Fibroblast of peridontal ligament (primary cell): ENCODE data around the gene ARHGEF26.
A peak's percentile ranks its signal among the peaks of the same experiment; 100 is the strongest.

Source experiments
- DNase-seq: peaks from one replicate; pipeline ENCODE4 v3.0.0-alpha.2; 2010; ENCODE audit errors: extremely low read depth

The ARHGEF26 gene

DNA sequence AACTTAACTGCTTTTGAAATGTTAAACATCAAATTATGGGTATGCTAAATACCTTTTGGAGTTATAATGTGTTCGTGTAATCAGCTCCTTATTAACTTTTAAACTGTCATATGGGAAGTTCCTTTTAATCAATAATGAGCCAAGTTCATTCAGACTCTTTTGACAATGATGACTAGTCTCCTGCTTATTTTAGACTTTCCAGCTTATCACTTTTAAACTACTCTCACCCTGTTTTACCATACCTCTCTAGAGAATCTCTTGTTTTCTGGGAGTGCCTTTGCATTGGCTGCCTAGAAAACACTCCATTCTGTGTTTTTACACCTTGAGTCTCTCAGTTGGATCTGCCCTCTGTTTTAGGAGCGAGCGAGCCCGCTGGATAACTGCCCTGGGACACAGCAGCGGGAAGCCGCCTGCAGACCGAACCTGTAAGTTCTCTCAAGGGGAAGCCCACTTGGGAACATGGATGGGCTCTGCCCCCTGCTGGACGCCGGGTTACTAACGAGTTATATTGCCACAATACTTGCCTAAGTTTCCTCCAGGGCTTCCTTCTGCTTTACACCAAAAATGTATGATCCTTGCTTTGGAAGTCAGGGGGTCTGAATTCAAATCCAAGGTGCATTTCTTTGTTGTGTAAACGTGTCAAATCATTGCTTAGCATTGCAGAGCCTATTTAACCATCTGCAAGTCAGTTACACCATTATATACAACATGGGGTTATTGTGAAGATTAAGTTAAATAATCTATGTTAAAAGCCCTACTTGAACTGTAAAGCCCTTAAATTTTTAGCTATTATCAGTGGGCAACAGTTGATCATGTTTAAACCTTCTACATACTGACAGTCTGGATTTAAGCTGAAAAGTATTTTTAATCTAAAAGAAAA lies 131.8 kb downstream of the ARHGEF26 start:
- DNase-seq, result peak; percentile 90

DNA sequence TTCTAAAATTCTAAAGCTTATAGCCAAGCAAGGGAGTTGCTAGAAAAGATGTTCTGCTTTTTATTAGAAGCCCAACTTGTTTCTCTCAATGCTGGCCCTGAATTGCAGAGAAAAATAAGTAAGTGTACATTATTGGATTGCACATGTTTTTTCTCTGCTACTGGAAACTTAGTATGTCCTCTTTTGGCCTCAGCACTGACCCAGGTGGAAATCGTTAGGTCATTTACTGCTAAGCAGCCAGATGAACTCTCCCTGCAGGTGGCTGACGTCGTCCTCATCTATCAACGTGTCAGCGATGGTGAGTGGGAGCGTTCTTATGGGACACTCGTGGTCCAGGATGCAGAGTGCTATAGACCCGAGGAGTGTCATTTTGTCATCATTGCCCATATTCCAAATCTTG lies 133.3 kb downstream of the ARHGEF26 start:
- no peak for DNase-seq

DNA sequence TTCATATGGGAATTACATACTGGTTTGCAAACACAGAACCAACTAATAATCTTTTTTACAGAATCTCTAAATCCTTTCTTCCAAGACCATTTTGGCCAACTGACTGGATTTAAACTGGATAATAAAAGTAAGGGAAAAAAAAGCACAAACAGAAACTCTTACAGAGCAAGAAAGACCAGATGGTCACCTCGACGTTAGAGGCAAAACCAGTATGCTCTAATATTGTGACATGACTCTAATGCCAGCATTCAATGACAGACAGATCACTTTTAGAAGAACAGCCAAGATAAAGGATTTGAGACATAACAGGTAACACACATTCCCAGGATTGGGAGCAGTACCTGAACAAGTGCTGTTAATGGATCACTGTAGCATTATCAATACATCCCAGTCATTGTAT lies 152.2 kb downstream of the ARHGEF26 start:
- DNase-seq, result no peak

DNA sequence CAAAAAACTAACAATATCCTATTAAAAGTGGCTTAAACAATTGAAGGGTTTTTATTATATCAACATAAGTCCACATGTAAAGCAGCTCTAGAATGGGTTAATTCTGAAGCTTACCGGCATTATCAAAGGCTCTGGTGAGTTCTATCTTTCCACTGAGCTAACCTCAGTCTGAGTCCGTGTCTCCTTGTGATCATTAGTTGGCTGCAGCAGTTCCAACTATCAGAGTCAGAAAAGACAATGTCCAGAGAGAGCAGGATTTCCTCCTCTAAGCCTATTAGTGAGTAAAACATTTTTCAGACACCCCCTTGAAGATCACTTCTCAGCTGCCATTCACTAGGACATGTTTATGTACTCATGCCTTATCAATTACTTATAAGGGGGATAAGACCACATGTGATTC lies 153.2 kb downstream of the ARHGEF26 start:
- no peak for DNase-seq

DNA sequence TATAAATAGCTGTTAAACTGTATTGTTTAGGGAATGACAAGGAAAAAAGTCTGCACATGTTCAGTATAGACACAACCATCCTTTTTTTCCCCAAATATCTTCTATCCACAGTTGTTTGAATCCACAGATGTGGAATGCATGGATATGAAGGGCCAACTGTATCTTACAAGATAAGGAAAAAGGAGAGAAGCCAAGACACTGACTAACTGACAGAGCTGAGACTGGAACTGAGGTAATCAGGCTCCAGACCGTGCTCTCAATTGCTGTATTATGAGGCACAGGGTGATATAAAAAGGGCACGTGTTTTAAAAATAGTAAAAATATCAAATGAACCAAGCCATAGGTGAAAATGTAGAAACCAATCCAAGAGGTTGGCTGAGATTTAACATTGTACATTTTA lies 154.1 kb downstream of the ARHGEF26 start:
- no peak for DNase-seq

DNA sequence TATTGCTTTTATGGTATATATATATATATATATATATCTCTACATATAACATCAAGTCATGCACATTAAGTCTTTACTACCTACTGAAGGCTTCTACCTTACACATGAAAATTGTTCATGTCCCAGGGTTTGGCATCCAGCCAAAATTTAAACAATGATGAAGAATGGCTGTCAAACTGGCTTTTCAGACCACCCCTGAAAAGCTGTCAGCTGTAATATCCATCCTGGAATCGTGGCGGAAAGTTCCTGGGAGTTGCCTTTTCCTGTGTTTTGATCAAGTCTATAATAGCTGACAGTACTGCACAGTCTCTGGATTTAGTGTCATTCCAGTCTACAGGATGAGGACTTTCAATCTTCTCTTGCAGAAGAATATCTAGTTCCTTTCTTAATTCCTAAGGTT lies 154.8 kb downstream of the ARHGEF26 start:
- DNase-seq, result no peak

DNA sequence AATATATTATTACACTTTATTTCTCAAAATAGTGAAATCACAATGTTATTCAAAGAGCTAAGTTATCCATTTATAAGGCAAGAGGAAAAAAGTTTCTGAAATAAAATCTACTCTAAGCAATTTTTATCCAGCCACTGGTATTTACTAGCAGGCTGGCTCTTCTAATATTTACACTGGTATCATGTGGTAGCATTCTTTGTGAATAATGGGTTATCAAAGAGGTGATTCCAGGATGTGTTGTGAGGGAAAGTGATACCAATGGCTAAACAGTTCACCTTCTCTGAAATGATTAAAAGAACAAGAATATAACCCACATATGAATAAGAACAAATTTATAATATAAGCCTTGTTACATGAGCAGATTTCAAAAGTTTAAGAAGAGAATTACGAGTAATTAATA lies 159.0 kb downstream of the ARHGEF26 start:
- DNase-seq, result no peak

DNA sequence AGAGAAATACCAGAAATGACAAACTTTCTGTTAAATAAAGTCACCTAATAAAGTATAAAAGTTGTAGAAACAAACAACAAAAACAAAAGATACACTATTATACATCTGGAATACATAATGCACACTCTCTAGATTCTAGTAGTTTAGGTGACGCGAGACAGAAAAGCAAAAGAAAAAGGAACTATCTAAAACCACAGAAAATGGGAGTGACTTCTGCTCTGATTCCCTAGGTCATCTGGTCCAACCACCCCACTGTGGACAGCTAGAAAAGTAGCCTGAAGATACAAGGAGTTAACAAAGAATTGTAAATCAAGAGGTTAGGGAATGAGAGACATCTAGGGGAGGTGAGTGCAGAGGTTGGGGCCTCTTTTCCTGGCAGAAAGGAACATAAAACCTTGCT lies 164.0 kb downstream of the ARHGEF26 start:
- no peak for DNase-seq

DNA sequence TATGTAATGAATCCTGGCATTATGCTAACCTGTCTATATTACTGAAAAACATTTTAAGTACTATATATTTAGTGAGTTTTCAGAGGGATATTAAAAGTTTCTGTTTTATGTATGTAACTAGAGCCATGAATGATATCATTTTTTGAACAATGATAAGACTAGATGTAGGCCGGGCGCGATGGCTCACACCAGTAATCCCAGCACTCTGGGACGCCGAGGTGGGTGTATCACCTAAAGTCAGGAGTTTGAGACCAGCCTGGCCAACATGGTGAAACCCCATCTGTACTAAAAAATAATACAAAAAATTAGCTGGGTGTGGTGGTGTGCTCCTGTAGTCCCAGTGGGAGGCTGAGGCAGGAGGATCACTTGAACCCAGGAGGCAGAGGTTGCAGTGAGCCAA lies 169.0 kb downstream of the ARHGEF26 start:
- no peak for DNase-seq

DNA sequence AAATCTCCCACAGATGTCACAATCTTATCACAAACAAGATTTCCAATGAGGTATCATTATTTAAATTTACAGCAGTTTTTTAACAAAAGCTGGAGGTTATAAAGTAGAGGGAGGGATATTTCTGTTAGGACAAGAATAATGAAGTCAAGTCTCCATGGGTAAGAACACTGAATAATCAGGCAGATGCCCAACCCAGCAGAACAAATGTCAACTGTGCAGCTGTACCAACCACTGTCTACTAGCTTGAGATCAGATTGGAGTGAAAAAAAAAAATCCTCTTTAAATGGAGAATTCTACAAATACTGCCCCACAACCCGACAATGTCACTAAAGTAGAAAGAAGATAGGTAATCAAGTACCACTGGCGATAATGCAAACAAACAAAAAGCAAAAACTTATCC lies 172.8 kb downstream of the ARHGEF26 start:
- no peak for DNase-seq

DNA sequence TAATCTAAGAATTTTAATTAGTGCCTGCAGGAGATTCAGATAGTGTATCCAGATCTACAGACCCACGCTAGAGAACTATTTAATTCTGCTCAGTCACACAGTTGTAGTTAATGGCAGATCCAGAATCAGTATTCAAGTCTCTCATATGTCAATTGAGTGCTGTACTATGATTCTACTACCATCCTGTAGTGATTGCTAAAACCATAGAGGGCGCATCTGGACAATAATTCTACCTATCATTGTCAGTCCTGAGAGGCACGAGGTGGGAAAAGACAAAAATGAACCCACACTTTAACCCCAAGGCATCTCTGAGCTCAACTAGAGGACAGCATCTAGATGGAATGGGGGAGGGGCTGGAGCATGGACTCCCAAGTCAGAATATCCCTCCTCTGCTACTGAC lies 180.4 kb downstream of the ARHGEF26 start:
- DNase-seq, result no peak

DNA sequence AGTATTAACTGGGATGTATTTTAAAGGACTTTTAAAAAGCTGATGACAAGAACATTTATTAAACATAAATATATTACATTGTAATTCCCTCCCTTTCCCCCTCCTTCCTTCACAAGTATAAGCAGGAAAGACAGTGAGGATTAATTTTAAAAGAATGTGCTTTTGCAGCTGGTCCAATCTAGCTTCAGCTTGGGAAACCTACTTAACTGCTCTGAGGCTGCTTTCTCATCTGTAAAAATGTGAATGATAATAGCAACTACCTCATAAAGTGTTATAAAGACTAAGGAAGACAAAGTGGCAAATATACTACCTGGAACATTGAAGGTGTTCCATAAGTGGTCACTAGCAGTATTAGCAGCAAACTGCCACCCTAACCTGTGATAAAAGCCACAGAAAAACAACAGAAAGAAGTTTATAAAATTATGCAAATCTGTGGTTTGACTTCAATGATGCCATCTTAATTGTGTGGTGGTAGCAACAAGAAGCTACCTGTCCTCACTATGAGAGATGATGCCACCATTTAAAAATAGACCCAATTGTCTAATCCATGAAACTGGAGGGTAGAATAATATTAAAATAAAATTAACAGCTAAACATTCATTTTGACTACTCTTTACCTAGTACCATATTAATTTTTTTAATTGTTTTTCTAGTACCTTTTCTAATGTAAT lies 183.1 kb downstream of the ARHGEF26 start:
- DNase-seq, result peak; percentile 18

DNA sequence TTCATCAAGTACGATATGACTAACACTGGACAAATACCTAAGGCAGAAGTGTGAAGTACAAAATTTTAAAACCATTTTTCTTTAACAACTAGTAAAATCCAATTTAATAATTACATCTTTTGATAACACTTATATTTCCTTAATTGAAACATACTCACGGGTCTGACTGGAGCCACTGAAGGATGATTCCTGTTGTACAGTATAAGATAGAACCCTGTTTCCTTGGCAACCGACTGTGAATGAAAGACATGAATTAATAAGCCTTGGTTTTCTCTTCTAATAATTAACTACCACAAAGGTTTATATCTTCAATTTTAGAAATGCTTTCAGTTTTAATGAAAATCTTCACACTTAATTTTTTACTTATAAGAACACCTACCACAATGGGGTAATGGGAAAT lies 183.7 kb downstream of the ARHGEF26 start:
- DNase-seq, result no peak

DNA sequence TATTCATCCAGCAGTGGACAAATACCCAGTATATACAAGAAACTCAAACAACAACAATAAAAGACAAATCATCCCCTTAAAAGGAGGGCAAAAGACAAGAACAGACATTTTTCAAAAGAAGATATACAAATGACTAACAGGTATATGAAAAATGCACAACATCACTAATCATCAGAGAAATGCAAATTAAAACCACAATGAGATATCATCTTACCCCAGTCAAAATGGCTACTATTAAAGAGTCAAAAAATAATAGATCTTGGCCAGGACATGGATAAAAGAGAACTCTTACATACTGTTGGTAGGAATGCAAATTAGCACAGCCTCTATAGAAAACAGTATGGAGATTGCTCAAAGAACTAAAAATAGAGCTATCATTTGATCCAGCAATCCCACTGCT lies 186.2 kb downstream of the ARHGEF26 start:
- DNase-seq, result no peak
